ENCODE data around the gene SCART1. TPM values are rescaled to one million over a fixed set of nuclear protein-coding genes. Genes with fewer than 3 reads are reported as not detected.

SCART1 gene
- total and polyA plus RNA-seq, 2 of the 4 experiments (the other 2 are of a cell fraction): 0.54 to 2.1 TPM

GRCh38 chr10:133474027-133474426 lies 20.3 kb downstream of the SCART1 start:
- H4K91ac ChIP-seq (ENCODE audit: insufficient read depth, low read depth, low read length): no peak overlapping the region
- no peak overlapping the region for H4K8ac ChIP-seq (ENCODE audit: low read depth in 2 of 2, low read length in 2 of 2)
- POLR2A ChIA-PET (ENCODE audit: unreplicated experiment): no interaction called here
- WGBS, 2 experiments (ENCODE audit: extremely low coverage in 2 of 2, insufficient read length in 1 of 2): 0% methylated on average over 1 of the region's 2 CpGs; no CpG with 5 or more reads in 1 of the 2 experiments
- no peak overlapping the region for H3K4me3 ChIP-seq (ENCODE audit: insufficient read depth, low read depth, low read length)
- no peak overlapping the region for H2BK20ac ChIP-seq (ENCODE audit: low read depth, low read length)
- no peaks in the 10 kb centered on the region for H3K79me1 ChIP-seq (ENCODE audit: low read depth in 1 of 2, low read length in 2 of 2)
- H3K18ac ChIP-seq (ENCODE audit: low read depth, low read length): no peak overlapping the region
- H2BK5ac ChIP-seq (ENCODE audit: low read depth, low read length, poor library complexity, severe bottlenecking): no peak overlapping the region
- H2AK5ac ChIP-seq (ENCODE audit: low read depth, low read length): no peak overlapping the region
- no peak overlapping the region for H3K4ac ChIP-seq (ENCODE audit: low read depth, low read length)
- BruUV-seq (replicated peaks): no TSS peak
- no peak overlapping the region for H2BK120ac ChIP-seq (ENCODE audit: low read depth, low read length)
- no peaks in the 10 kb centered on the region for H3K9me3 ChIP-seq (ENCODE audit: control insufficient read depth, insufficient read depth, low read length)
- no peak overlapping the region for H2AFZ ChIP-seq (replicated peaks; ENCODE audit: low read length, poor library complexity)
- no peak overlapping the region for H3K23ac ChIP-seq (ENCODE audit: low read depth, low read length)
- CTCF ChIA-PET: no interaction called here
- DNase-seq (no peak), ATAC-seq (ENCODE audit: low read depth) (no peak)
- H3K14ac ChIP-seq (replicated peaks; ENCODE audit: low read depth, low read length): no peak overlapping the region
- H3K36me3 ChIP-seq (ENCODE audit: control insufficient read depth, insufficient read depth, low read length): no peaks in the 10 kb centered on the region
- no peak overlapping the region for H2AK9ac ChIP-seq (replicated peaks; ENCODE audit: low read depth, low read length, poor library complexity)
- TF ChIP-seq NFE2L2 (IDR thresholded peaks at IDR 0.05; ENCODE audit: low read depth, low read length) (no peak), FOS (IDR thresholded peaks at IDR 0.05; ENCODE audit: low read depth, low read length) (no peak), POLR2A (IDR thresholded peaks at IDR 0.05; ENCODE audit: low read depth, low read length) (no peak), CTCF (conservative IDR thresholded peaks at IDR 0.05; ENCODE audit: low read depth, low read length) (no peak), CEBPB (IDR thresholded peaks at IDR 0.05; ENCODE audit: low read depth, low read length) (no peak), RCOR1 (IDR thresholded peaks at IDR 0.05; ENCODE audit: insufficient replicate concordance, low read length) (no peak), MXI1 (IDR thresholded peaks at IDR 0.05; ENCODE audit: borderline replicate concordance, low read depth, low read length) (no peak), RAD21 (IDR thresholded peaks at IDR 0.05; ENCODE audit: low read length) (no peak), SMC3 (IDR thresholded peaks at IDR 0.05; ENCODE audit: low read depth, low read length) (no peak), ELK1 (IDR thresholded peaks at IDR 0.05; ENCODE audit: borderline replicate concordance, low read depth, low read length) (no peak), MAZ (IDR thresholded peaks at IDR 0.05; ENCODE audit: borderline replicate concordance, low read depth, low read length) (no peak), CHD1 (IDR thresholded peaks at IDR 0.05; ENCODE audit: low read depth, low read length) (no peak), MAFK (IDR thresholded peaks at IDR 0.05; ENCODE audit: low read depth, low read length) (no peak), USF2 (IDR thresholded peaks at IDR 0.05; ENCODE audit: low read depth, low read length) (no peak), RFX5 (IDR thresholded peaks at IDR 0.05; ENCODE audit: low read depth, low read length) (no peak), BHLHE40 (IDR thresholded peaks at IDR 0.05; ENCODE audit: low read depth, low read length) (no peak)
- intact Hi-C loops (cut with micrococcal nuclease) (no loop called here), dilution Hi-C loops (cut with HindIII; ENCODE audit: low sequenced_read_pairs, unreplicated experiment) (no loop called here), in situ Hi-C loops (cut with MboI; ENCODE audit: low sequenced_read_pairs) (no loop called here)
- no peak overlapping the region for H3K27ac ChIP-seq (ENCODE audit: insufficient read depth, low read length)
- H4K20me1 ChIP-seq (ENCODE audit: insufficient read depth, low read length): no peaks in the 10 kb centered on the region
- H3K9ac ChIP-seq (ENCODE audit: low read depth, low read length): no peak overlapping the region
- H4K5ac ChIP-seq (ENCODE audit: low read depth, low read length): no peak overlapping the region
- no peak overlapping the region for H3K56ac ChIP-seq (ENCODE audit: extremely low read depth, insufficient read depth, low read length)
- no peaks in the 10 kb centered on the region for H3K27me3 ChIP-seq (ENCODE audit: control insufficient read depth, insufficient read depth, low read length)
- no peaks in the 10 kb centered on the region for H3K4me1 ChIP-seq (ENCODE audit: control insufficient read depth, insufficient read depth, low read length)
- H2BK15ac ChIP-seq (ENCODE audit: low read depth, low read length): no peak overlapping the region
- H3K4me2 ChIP-seq (ENCODE audit: low read depth, low read length): no peak overlapping the region
- no peaks in the 10 kb centered on the region for H3K9me1 ChIP-seq (ENCODE audit: insufficient read depth, low read length)
